IMR-90 (cell line): ENCODE measurements around the gene SCGB1A1. TPM values are rescaled to one million over a fixed set of nuclear protein-coding genes. Genes with fewer than 3 reads are reported as not detected.
A peak's percentile ranks its signal among the peaks of the same experiment; 100 is the strongest.

ENCODE experiments used
- ATAC-seq: fragments of 200-7000 bp; cut with Tn5 transposase; 2 replicates; pipeline ENCODE4 v1.9.1; 2020; ENCODE audit warnings: low read depth, mild to moderate bottlenecking, moderate library complexity
- BruUV-seq: library from RNA; stranded (reverse); fragments of 400-500 nt; replicated peaks from 2 replicates; lab custom pipeline; 2021; lab: Mats Ljungman, UMichigan
- CTCF ChIA-PET: fragments of 300-600 bp; formaldehyde crosslinking; extraction: SDS; loops from one replicate; lab custom pipeline; 2021; ENCODE audit warnings: antibody characterized with exemption; lab: Yijun Ruan, JAX
- POLR2A ChIA-PET: fragments of 300-600 bp; sonication (Branson Sonifier 250); formaldehyde crosslinking; loops from one replicate; lab custom pipeline; 2022; ENCODE audit warnings: antibody characterized with exemption; ENCODE audit not compliant: unreplicated experiment; lab: Charles Lee
- DNase-seq: peaks from one replicate; pipeline ENCODE4 v3.0.0; 2013
- H2AFZ ChIP-seq: replicated peaks from 2 replicates; pipeline ENCODE3; 2013; ENCODE audit warnings: low read length, mild to moderate bottlenecking; ENCODE audit not compliant: poor library complexity
- H2AK5ac ChIP-seq: 2 replicates; pipeline ENCODE4 v1.6.1; 2013; ENCODE audit warnings: low read depth, low read length, inconsistent platforms
- H2AK9ac ChIP-seq: replicated peaks from 2 replicates; pipeline ENCODE3; 2013; ENCODE audit warnings: mild to moderate bottlenecking, low read depth, low read length, moderate library complexity; ENCODE audit not compliant: poor library complexity
- H2BK120ac ChIP-seq: 2 replicates; pipeline ENCODE4 v1.6.1; 2013; ENCODE audit warnings: low read depth, low read length, inconsistent platforms
- H2BK15ac ChIP-seq: 3 replicates; pipeline ENCODE4 v1.6.1; 2013; ENCODE audit warnings: low read depth, low read length, inconsistent platforms
- H2BK20ac ChIP-seq: 2 replicates; pipeline ENCODE4 v1.6.1; 2013; ENCODE audit warnings: low read depth, mild to moderate bottlenecking, inconsistent platforms, low read length, moderate library complexity
- H2BK5ac ChIP-seq: 2 replicates; pipeline ENCODE4 v1.6.1; 2013; ENCODE audit warnings: mild to moderate bottlenecking, low read depth, low read length, inconsistent platforms; ENCODE audit not compliant: poor library complexity, severe bottlenecking
- H3K14ac ChIP-seq: replicated peaks from 2 replicates; pipeline ENCODE4 v1.6.1; 2013; ENCODE audit warnings: low read depth, low read length, inconsistent platforms
- H3K18ac ChIP-seq: 2 replicates; pipeline ENCODE4 v1.6.1; 2013; ENCODE audit warnings: low read depth, low read length, control low read depth
- H3K23ac ChIP-seq: 2 replicates; pipeline ENCODE4 v1.6.1; 2013; ENCODE audit warnings: low read depth, low read length, inconsistent platforms
- H3K27ac ChIP-seq: 2 replicates; pipeline ENCODE4 v1.5.1; 2013; ENCODE audit warnings: mild to moderate bottlenecking, control low read depth, low read length; ENCODE audit not compliant: insufficient read depth
- H3K27me3 ChIP-seq: 2 replicates; pipeline ENCODE4 v1.6.1; 2013; ENCODE audit warnings: low read length; ENCODE audit not compliant: control insufficient read depth, insufficient read depth
- H3K36me3 ChIP-seq: 2 replicates; pipeline ENCODE4 v1.6.1; 2013; ENCODE audit warnings: low read length, mixed read lengths; ENCODE audit not compliant: control insufficient read depth, insufficient read depth
- H3K4ac ChIP-seq: 2 replicates; pipeline ENCODE4 v1.6.1; 2013; ENCODE audit warnings: low read depth, low read length, inconsistent platforms
- H3K4me1 ChIP-seq: 2 replicates; pipeline ENCODE4 v1.6.1; 2013; ENCODE audit warnings: low read length, mixed read lengths; ENCODE audit not compliant: control insufficient read depth, insufficient read depth
- H3K4me2 ChIP-seq: 2 replicates; pipeline ENCODE4 v1.6.1; 2013; ENCODE audit warnings: low read depth, mild to moderate bottlenecking, control low read depth, low read length, moderate library complexity
- H3K4me3 ChIP-seq: 2 replicates; pipeline ENCODE4 v1.5.1; 2013; ENCODE audit warnings: low read depth, mild to moderate bottlenecking, control low read depth, low read length, moderate library complexity; ENCODE audit not compliant: insufficient read depth
- H3K56ac ChIP-seq: 2 replicates; pipeline ENCODE4 v1.6.1; 2013; ENCODE audit warnings: low read length, inconsistent platforms; ENCODE audit not compliant: insufficient read depth; ENCODE audit errors: extremely low read depth
- H3K79me1 ChIP-seq, 2 experiments: 2 replicates each; pipeline ENCODE4 v1.6.1; 2013; ENCODE audit warnings: low read length in 2 of 2, inconsistent platforms in 1 of 2, low read depth in 1 of 2
- H3K9ac ChIP-seq: 2 replicates; pipeline ENCODE4 v1.6.1; 2013; ENCODE audit warnings: low read depth, low read length, control low read depth
- H3K9me1 ChIP-seq: 2 replicates; pipeline ENCODE4 v1.6.1; 2013; ENCODE audit warnings: low read length, inconsistent platforms; ENCODE audit not compliant: insufficient read depth
- H3K9me3 ChIP-seq: 2 replicates; pipeline ENCODE4 v1.6.1; 2013; ENCODE audit warnings: low read length; ENCODE audit not compliant: control insufficient read depth, insufficient read depth
- H4K20me1 ChIP-seq: 2 replicates; pipeline ENCODE4 v1.6.1; 2013; ENCODE audit warnings: low read length, inconsistent platforms; ENCODE audit not compliant: insufficient read depth
- H4K5ac ChIP-seq: 2 replicates; pipeline ENCODE4 v1.6.1; 2013; ENCODE audit warnings: mild to moderate bottlenecking, low read depth, low read length, control low read depth
- H4K8ac ChIP-seq, 2 experiments: 2 replicates each; pipeline ENCODE4 v1.6.1; 2013; ENCODE audit warnings: low read depth in 2 of 2, low read length in 2 of 2, control low read depth in 1 of 2, inconsistent platforms in 1 of 2
- H4K91ac ChIP-seq: 2 replicates; pipeline ENCODE4 v1.6.1; 2013; ENCODE audit warnings: low read depth, low read length, inconsistent platforms; ENCODE audit not compliant: insufficient read depth
- BHLHE40 ChIP-seq: fragments of 150-350 bp; IDR thresholded peaks from 2 replicates; pipeline ENCODE4 v1.6.1; 2016; ENCODE audit warnings: mild to moderate bottlenecking, low read depth, low read length
- CEBPB ChIP-seq: IDR thresholded peaks from 2 replicates; pipeline ENCODE4 v1.6.1; 2012; ENCODE audit warnings: low read depth, low read length, improper control_type of control experiment
- CHD1 ChIP-seq: IDR thresholded peaks from 2 replicates; pipeline ENCODE4 v1.6.1; 2012; ENCODE audit warnings: low read depth, low read length, improper control_type of control experiment
- CTCF ChIP-seq: conservative IDR thresholded peaks from 2 replicates; pipeline ENCODE4 v1.5.1; 2012; ENCODE audit warnings: mild to moderate bottlenecking, low read depth, low read length, improper control_type of control experiment
- FOS ChIP-seq: fragments of 150-350 bp; IDR thresholded peaks from 2 replicates; pipeline ENCODE4 v1.6.1; 2016; ENCODE audit warnings: low read depth, low read length
- MAZ ChIP-seq: IDR thresholded peaks from 2 replicates; pipeline ENCODE4 v1.6.1; 2012; ENCODE audit warnings: low read depth, mild to moderate bottlenecking, low read length, improper control_type of control experiment, moderate library complexity, borderline replicate concordance
- RAD21 ChIP-seq: IDR thresholded peaks from 2 replicates; pipeline ENCODE4 v1.6.1; 2012; ENCODE audit warnings: low read length, improper control_type of control experiment
- SMC3 ChIP-seq: fragments of 150-350 bp; IDR thresholded peaks from 2 replicates; pipeline ENCODE4 v1.6.1; 2016; ENCODE audit warnings: low read depth, mild to moderate bottlenecking, antibody characterized with exemption, low read length, moderate library complexity
- USF2 ChIP-seq: fragments of 150-350 bp; IDR thresholded peaks from 2 replicates; pipeline ENCODE4 v1.6.1; 2017; ENCODE audit warnings: mild to moderate bottlenecking, antibody characterized with exemption, low read length, low read depth
- WGBS, 2 experiments: methylation state at CpG; one replicate each; pipeline versions ENCODE4 v1.1.5 to v1.1.7; 2013; ENCODE audit warnings: missing lambda C conversion rate in 2 of 2; ENCODE audit not compliant: insufficient read length in 1 of 2; ENCODE audit errors: extremely low coverage in 2 of 2; 5-methylcytosine and 5-hydroxymethylcytosine counted together
- dilution Hi-C: fragments of 300-500 bp; cut with HindIII; formaldehyde crosslinking; loops from one replicate; pipeline ENCODE4 v1.14.3; 2018; ENCODE audit warnings: low sequenced_read_pairs; ENCODE audit not compliant: unreplicated experiment
- in situ Hi-C: fragments of 300-500 bp; cut with MboI; formaldehyde crosslinking; loops from 3 replicates; pipeline ENCODE4 v1.14.3; 2019; ENCODE audit warnings: low sequenced_read_pairs, inconsistent platforms, mixed read lengths
- intact Hi-C: fragments of 100-400 bp; cut with micrococcal nuclease; formaldehyde crosslinking; loops from 2 replicates; pipeline ENCODE4 v1.10.0; 2022
- polyA plus RNA-seq, 3 experiments: library from polyadenylated mRNA; depleted of rRNA; stranded (reverse); fragments of >200 nt; gene quantifications; 2 replicates each; pipeline ENCODE4 v1.2.3, GENCODE V29; 2012; ENCODE audit warnings: low replicate concordance in 1 of 3
- total RNA-seq: library from RNA; depleted of rRNA; stranded (reverse); fragments of >200 nt; gene quantifications from 2 replicates; pipeline ENCODE4 v1.2.3, GENCODE V29; 2012
- TF ChIP-seq, protein P1 (sequence below): fragments of 150-350 bp; IDR thresholded peaks from 2 replicates; pipeline ENCODE4 v1.6.1; 2016; ENCODE audit warnings: low read depth, mild to moderate bottlenecking, low read length, moderate library complexity, borderline replicate concordance

SCGB1A1 gene
- total and polyA plus RNA-seq, 2 of the 4 experiments (the other 2 are of a cell fraction), result not detected

DNA sequence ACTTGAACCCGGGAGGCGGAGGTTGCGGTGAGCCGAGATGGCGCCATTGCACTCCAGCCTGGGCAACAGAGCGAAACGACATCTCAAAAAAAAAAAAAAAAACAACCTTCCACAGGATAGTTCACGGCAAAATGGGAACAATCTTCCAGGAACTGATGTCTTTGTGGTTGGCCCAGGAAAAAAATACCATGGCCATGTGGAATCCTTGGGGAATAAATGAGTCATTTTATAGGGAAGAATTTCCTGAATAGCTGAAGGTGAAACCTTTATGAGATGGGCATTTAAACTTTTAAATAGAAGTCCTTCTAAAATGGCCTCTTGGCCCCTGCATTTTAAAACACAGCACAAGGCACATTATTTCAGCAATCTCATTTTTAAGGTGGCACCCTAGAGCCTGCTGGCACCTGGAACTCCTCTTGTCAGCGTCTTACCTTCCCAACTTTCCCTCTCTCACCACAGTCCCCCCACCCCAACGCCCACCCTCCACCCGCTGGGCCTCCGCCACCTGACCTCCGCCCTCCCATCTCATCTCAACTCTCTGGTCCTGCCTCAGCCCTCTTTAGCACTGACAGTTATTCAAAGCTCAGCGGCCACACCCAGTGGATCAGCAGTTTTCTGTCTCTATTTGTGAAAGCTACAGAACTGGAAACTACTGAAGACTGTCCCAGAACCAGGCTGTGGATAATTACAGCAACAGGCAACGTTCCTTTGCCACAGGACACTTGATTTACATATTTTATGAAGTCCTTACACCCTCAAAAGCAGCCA lies 43.1 kb downstream of the SCGB1A1 start (continued):
- TF ChIP-seq, protein P1, sequence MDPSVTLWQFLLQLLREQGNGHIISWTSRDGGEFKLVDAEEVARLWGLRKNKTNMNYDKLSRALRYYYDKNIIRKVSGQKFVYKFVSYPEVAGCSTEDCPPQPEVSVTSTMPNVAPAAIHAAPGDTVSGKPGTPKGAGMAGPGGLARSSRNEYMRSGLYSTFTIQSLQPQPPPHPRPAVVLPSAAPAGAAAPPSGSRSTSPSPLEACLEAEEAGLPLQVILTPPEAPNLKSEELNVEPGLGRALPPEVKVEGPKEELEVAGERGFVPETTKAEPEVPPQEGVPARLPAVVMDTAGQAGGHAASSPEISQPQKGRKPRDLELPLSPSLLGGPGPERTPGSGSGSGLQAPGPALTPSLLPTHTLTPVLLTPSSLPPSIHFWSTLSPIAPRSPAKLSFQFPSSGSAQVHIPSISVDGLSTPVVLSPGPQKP, result no peak
- TF ChIP-seq CEBPB, result no peak

DNA sequence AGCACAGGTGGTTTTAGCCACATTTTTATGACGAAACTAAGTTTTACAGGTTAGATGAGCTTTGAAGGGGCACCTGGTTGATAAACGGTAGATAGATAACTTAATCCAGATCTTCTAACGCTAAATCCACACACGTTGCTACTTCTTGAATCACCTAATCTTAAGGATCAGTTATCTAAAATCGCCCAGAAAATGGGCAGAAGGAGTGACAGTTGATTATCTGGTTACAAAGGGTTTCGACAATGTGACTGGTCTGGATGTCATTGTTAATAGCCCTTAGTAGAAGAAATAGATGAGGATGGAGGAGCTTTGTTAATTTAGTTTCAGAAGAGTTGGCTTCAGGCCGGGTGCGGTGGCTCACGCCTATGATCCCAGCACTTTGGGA lies 43.7 kb downstream of the SCGB1A1 start:
- H3K18ac ChIP-seq, result no peak overlapping the region
- H2AFZ ChIP-seq, result no peak overlapping the region
- no peak overlapping the region for H3K9ac ChIP-seq
- no peak overlapping the region for H3K56ac ChIP-seq
- POLR2A ChIA-PET, result no interaction called here
- WGBS, 2 experiments, result no CpG with 5 or more reads among the region's 9 CpGs
- no peak overlapping the region for H2AK5ac ChIP-seq
- H3K23ac ChIP-seq, result no peak overlapping the region
- CTCF ChIA-PET, result no interaction called here
- intact Hi-C loops, result no loop called here
- ATAC-seq, result no peak
- H3K14ac ChIP-seq, result peak overlapping the region; percentile 17; the same call in 1 of the 2 replicates
- no peak overlapping the region for H4K8ac ChIP-seq
- H3K27me3 ChIP-seq, result no peaks in the 10 kb centered on the region
- H2BK20ac ChIP-seq, result no peak overlapping the region
- no peak overlapping the region for H3K4ac ChIP-seq
- no peaks in the 10 kb centered on the region for H3K9me3 ChIP-seq
- H3K27ac ChIP-seq, result no peak overlapping the region
- H4K20me1 ChIP-seq, result no peaks in the 10 kb centered on the region
- H2BK15ac ChIP-seq, result no peak overlapping the region
- dilution Hi-C loops, result no loop called here
- H3K79me1 ChIP-seq, result no peaks in the 10 kb centered on the region
- in situ Hi-C loops, result no loop called here
- H3K9me1 ChIP-seq, result no peaks in the 10 kb centered on the region; the same call in 1 of the 2 replicates
- no peak overlapping the region for H3K4me2 ChIP-seq
- DNase-seq, result no peak
- no peak overlapping the region for H2AK9ac ChIP-seq
- TF ChIP-seq CEBPB (no peak), MAZ (no peak), USF2 (no peak), BHLHE40 (no peak), CHD1 (no peak), RAD21 (no peak), CTCF (no peak), SMC3 (no peak), FOS (no peak)
- TF ChIP-seq, protein P1, result no peak
- 0 out of 2 replicates have a peak overlapping the region, but pooled peaks have one; percentile 22 for H4K91ac ChIP-seq
- BruUV-seq, result no TSS peak
- H4K5ac ChIP-seq, result no peak overlapping the region
- H2BK120ac ChIP-seq, result no peak overlapping the region
- no peak overlapping the region for H3K4me3 ChIP-seq
- H3K4me1 ChIP-seq, result peaks cover 16% of the 10 kb centered on the region
- H2BK5ac ChIP-seq, result no peak overlapping the region
- H3K36me3 ChIP-seq, result no peaks in the 10 kb centered on the region
